Keratinocyte (primary cell): ENCODE measurements around the gene ARRB1.

Source experiments
- CTCF ChIP-seq, 3 experiments: IDR thresholded peaks in 1 of 3; conservative IDR thresholded peaks in 1 of 3; optimal IDR thresholded peaks in 1 of 3; 2 replicates in 2 of 3; 3 replicates in 1 of 3; pipeline versions ENCODE3 to v1.5.1; 2011; ENCODE audit warnings: low read length in 3 of 3, mild to moderate bottlenecking in 3 of 3, moderate library complexity in 2 of 3, control low read depth in 1 of 3, inconsistent platforms in 1 of 3; ENCODE audit not compliant: insufficient read depth in 2 of 3; ENCODE audit errors: extremely low read depth in 1 of 3
- EZH2 ChIP-seq: IDR thresholded peaks from one replicate; pipeline ENCODE4 v1.6.1; 2012; ENCODE audit warnings: inconsistent platforms, mild to moderate bottlenecking, low read length, moderate library complexity

GRCh38 chr11:75350122-75350742, 1.2 kb downstream of the ARRB1 start:
- no peak for TF ChIP-seq CTCF (optimal IDR thresholded peaks at IDR 0.05 in 1 of 3, IDR thresholded peaks at IDR 0.05 in 1 of 3, conservative IDR thresholded peaks at IDR 0.05 in 1 of 3; ENCODE audit: extremely low read depth in 1 of 3, insufficient read depth in 2 of 3, low read length in 3 of 3)
- no peak for TF ChIP-seq EZH2
